GM23338 (cell line): ENCODE results near the gene CUX1. TPM values are rescaled to one million over a fixed set of nuclear protein-coding genes. Genes with fewer than 3 reads are reported as not detected.

ENCODE experiments used
- ATAC-seq: fragments of 200-7000 bp; cut with Tn5 transposase; 3 replicates; pipeline ENCODE4 v1.9.1; 2020
- DNase-seq: peaks from one replicate; pipeline ENCODE4 v3.0.0-alpha.2; 2015; ENCODE audit warnings: low spot score
- H2AFZ ChIP-seq: fragments of 200-600 bp; sonication (generic); 2 replicates; pipeline ENCODE4 v1.8.0; 2016; ENCODE audit warnings: antibody characterized with exemption, mild to moderate bottlenecking, moderate library complexity
- H3F3A ChIP-seq: fragments of 200-600 bp; sonication (generic); replicated peaks from 2 replicates; pipeline ENCODE4 v1.8.0; 2017; ENCODE audit warnings: antibody characterized with exemption, mixed run types, low read depth
- H3K27ac ChIP-seq: fragments of 200-600 bp; sonication (generic); 2 replicates; pipeline ENCODE4 v1.6.1; 2016; ENCODE audit warnings: low read depth
- H3K27me3 ChIP-seq: fragments of 200-600 bp; sonication (generic); 2 replicates; pipeline ENCODE4 v1.8.0; 2016; ENCODE audit warnings: mild to moderate bottlenecking, mixed run types, moderate library complexity; ENCODE audit not compliant: insufficient read depth
- H3K36me3 ChIP-seq: fragments of 200-600 bp; sonication (generic); 2 replicates; pipeline ENCODE4 v1.8.0; 2016; ENCODE audit warnings: mild to moderate bottlenecking; ENCODE audit not compliant: insufficient read depth
- H3K4me1 ChIP-seq: fragments of 200-600 bp; sonication (generic); 2 replicates; pipeline ENCODE4 v1.8.0; 2016; ENCODE audit warnings: mild to moderate bottlenecking, moderate library complexity; ENCODE audit not compliant: insufficient read depth
- H3K4me2 ChIP-seq: fragments of 200-600 bp; sonication (generic); 2 replicates; pipeline ENCODE4 v1.7.1; 2017; ENCODE audit warnings: mixed run types
- H3K4me3 ChIP-seq: fragments of 200-600 bp; sonication (generic); 2 replicates; pipeline ENCODE4 v1.6.1; 2016; ENCODE audit warnings: mixed run types
- H3K79me2 ChIP-seq: fragments of 200-600 bp; sonication (generic); replicated peaks from 2 replicates; pipeline ENCODE4 v1.8.0; 2017; ENCODE audit warnings: mild to moderate bottlenecking; ENCODE audit not compliant: insufficient read depth
- H3K9me2 ChIP-seq: fragments of 200-600 bp; sonication (generic); 2 replicates; pipeline ENCODE4 v1.8.0; 2017; ENCODE audit not compliant: insufficient read depth
- H4K20me1 ChIP-seq: fragments of 200-600 bp; sonication (generic); replicated peaks from 2 replicates; pipeline ENCODE4 v1.8.0; 2017; ENCODE audit warnings: mild to moderate bottlenecking; ENCODE audit not compliant: insufficient read depth
- H3K27ac Mint-ChIP-seq: 2 replicates; pipeline ENCODE4 v1.8.0; 2020; ENCODE audit warnings: inconsistent platforms, mild to moderate bottlenecking, moderate library complexity, mixed read lengths
- H3K27me3 Mint-ChIP-seq: 3 replicates; pipeline ENCODE4 v1.8.0; 2022; ENCODE audit warnings: low read depth, mild to moderate bottlenecking, moderate library complexity, mixed read lengths, inconsistent platforms; ENCODE audit not compliant: insufficient read depth, poor library complexity
- H3K36me3 Mint-ChIP-seq: 3 replicates; pipeline ENCODE4 v1.8.0; 2021; ENCODE audit warnings: low read depth, mild to moderate bottlenecking, inconsistent platforms, moderate library complexity, mixed read lengths
- H3K4me1 Mint-ChIP-seq: 3 replicates; pipeline ENCODE4 v1.8.0; 2020; ENCODE audit warnings: mild to moderate bottlenecking, inconsistent platforms, mixed read lengths
- H3K4me3 Mint-ChIP-seq: 3 replicates; pipeline ENCODE4 v1.8.0; 2021; ENCODE audit warnings: moderate library complexity, mild to moderate bottlenecking, inconsistent platforms, mixed read lengths
- H3K9me3 Mint-ChIP-seq: 3 replicates; pipeline ENCODE4 v1.8.0; 2020; ENCODE audit warnings: moderate library complexity, mild to moderate bottlenecking, inconsistent platforms, mixed read lengths
- CREB1 ChIP-seq: fragments of 250-450 bp; sonication (Bioruptor Pico); IDR thresholded peaks from 2 replicates; pipeline ENCODE4 v1.5.0; 2020; ENCODE audit warnings: low read depth, mild to moderate bottlenecking, moderate library complexity
- EZH2 ChIP-seq: fragments of 200-600 bp; sonication (generic); IDR thresholded peaks from one replicate; pipeline ENCODE4 v1.8.0; 2017; ENCODE audit warnings: antibody characterized with exemption, mild to moderate bottlenecking, low read depth; ENCODE audit not compliant: unreplicated experiment
- EZH2phosphoT487 ChIP-seq: fragments of 200-600 bp; sonication (generic); IDR thresholded peaks from one replicate; pipeline ENCODE4 v1.8.1; 2018; ENCODE audit warnings: antibody characterized with exemption; ENCODE audit not compliant: unreplicated experiment
- JUNB ChIP-seq: IDR thresholded peaks from one replicate; pipeline ENCODE4 v1.6.1; 2016; ENCODE audit warnings: antibody characterized with exemption; ENCODE audit not compliant: unreplicated experiment
- NANOG ChIP-seq: IDR thresholded peaks from 2 replicates; pipeline ENCODE4 v1.6.1; 2016; ENCODE audit warnings: antibody characterized with exemption, borderline replicate concordance
- POLR2AphosphoS5 ChIP-seq: IDR thresholded peaks from 2 replicates; pipeline ENCODE4 v1.6.1; 2016; ENCODE audit warnings: antibody characterized with exemption, low read depth
- STAT1 ChIP-seq: IDR thresholded peaks from one replicate; pipeline ENCODE4 v1.6.1; 2016; ENCODE audit warnings: antibody characterized with exemption; ENCODE audit not compliant: unreplicated experiment
- ZNF114 ChIP-seq: fragments of 250-450 bp; sonication (Bioruptor Pico); IDR thresholded peaks from 2 replicates; pipeline ENCODE4 v1.5.0; 2020; ENCODE audit warnings: mild to moderate bottlenecking, moderate library complexity
- ZNF331 ChIP-seq: fragments of 250-450 bp; sonication (Bioruptor Pico); IDR thresholded peaks from 2 replicates; pipeline ENCODE4 v1.5.0; 2020; ENCODE audit warnings: low read depth, mild to moderate bottlenecking, moderate library complexity
- polyA plus RNA-seq: library from polyadenylated mRNA; unstranded; fragments of >200 nt; fragmentation: Nextera tagmentation; extraction: Ambion mirVana; gene quantifications from 2 replicates; pipeline ENCODE4 v1.2.1, GENCODE V29; 2016
- total RNA-seq: library from RNA; depleted of rRNA; stranded (reverse); fragments of >200 nt; shearing (Covaris generic); gene quantifications from 2 replicates; pipeline ENCODE4 v1.2.3, GENCODE V29; 2014
- TF ChIP-seq, protein P1 (sequence below), 2 experiments: fragments of 200-600 bp in 1 of 2; sonication (generic) in 1 of 2; conservative IDR thresholded peaks; 2 replicates each; pipeline versions ENCODE4 v1.5.1 to v1.6.1; 2016 to 2017; ENCODE audit warnings: antibody characterized with exemption in 2 of 2, low read depth in 2 of 2, mild to moderate bottlenecking in 2 of 2, moderate library complexity in 1 of 2
- TF ChIP-seq, protein P2 (sequence below): fragments of 250-450 bp; sonication (Bioruptor Pico); IDR thresholded peaks from 2 replicates; pipeline ENCODE4 v1.5.0; 2020; ENCODE audit warnings: mild to moderate bottlenecking, moderate library complexity
- TF ChIP-seq, protein P3 (sequence below): IDR thresholded peaks from 2 replicates; pipeline ENCODE4 v1.6.1; 2016; ENCODE audit warnings: antibody characterized with exemption
- TF ChIP-seq, protein P4 (sequence below): IDR thresholded peaks from one replicate; pipeline ENCODE4 v1.6.1; 2018; ENCODE audit warnings: antibody characterized with exemption; ENCODE audit not compliant: unreplicated experiment

CUX1 gene
- total and polyA plus RNA-seq, 2 experiments from 2014 or later, result 49.9 to 64.0 TPM

GRCh38 chr7:102046373-102047117, 229.1 kb downstream of the CUX1 start:
- Histone ChIP-seq H3F3A (no peaks in the 10 kb centered on the region), H3K27ac (no peak overlapping the region), H3K27me3 (no peaks in the 10 kb centered on the region), H3K9me2 (no peaks in the 10 kb centered on the region), H3K36me3 (no peaks in the 10 kb centered on the region), H3K4me3 (no peak overlapping the region), H4K20me1 (peaks cover 17% of the 10 kb centered on the region; the same call in 1 of the 2 replicates), H3K4me2 (no peak overlapping the region), H2AFZ (no peak overlapping the region), H3K4me1 (no peaks in the 10 kb centered on the region), H3K79me2 (peaks cover 22% of the 10 kb centered on the region)
- Mint-ChIP-seq H3K27me3 (peaks cover 7% of the 10 kb centered on the region), H3K36me3 (no peaks in the 10 kb centered on the region), H3K9me3 (no peaks in the 10 kb centered on the region; the same call in 2 of the 3 replicates), H3K4me1 (peaks cover 8% of the 10 kb centered on the region), H3K27ac (no peak overlapping the region), H3K4me3 (no peak overlapping the region)
- TF ChIP-seq CREB1 (CRISPR knock-in tag), result no peak
- TF ChIP-seq NANOG, result no peak
- TF ChIP-seq EZH2, result no peak
- TF ChIP-seq EZH2phosphoT487, result no peak
- TF ChIP-seq ZNF114 (CRISPR knock-in tag), result no peak
- no peak for TF ChIP-seq STAT1
- TF ChIP-seq, protein P1, sequence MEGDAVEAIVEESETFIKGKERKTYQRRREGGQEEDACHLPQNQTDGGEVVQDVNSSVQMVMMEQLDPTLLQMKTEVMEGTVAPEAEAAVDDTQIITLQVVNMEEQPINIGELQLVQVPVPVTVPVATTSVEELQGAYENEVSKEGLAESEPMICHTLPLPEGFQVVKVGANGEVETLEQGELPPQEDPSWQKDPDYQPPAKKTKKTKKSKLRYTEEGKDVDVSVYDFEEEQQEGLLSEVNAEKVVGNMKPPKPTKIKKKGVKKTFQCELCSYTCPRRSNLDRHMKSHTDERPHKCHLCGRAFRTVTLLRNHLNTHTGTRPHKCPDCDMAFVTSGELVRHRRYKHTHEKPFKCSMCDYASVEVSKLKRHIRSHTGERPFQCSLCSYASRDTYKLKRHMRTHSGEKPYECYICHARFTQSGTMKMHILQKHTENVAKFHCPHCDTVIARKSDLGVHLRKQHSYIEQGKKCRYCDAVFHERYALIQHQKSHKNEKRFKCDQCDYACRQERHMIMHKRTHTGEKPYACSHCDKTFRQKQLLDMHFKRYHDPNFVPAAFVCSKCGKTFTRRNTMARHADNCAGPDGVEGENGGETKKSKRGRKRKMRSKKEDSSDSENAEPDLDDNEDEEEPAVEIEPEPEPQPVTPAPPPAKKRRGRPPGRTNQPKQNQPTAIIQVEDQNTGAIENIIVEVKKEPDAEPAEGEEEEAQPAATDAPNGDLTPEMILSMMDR (conservative IDR thresholded peaks at IDR 0.05; ENCODE audit: low read depth in 2 of 2), result no peak
- no peak for TF ChIP-seq POLR2AphosphoS5
- TF ChIP-seq JUNB, result no peak
- no peak for TF ChIP-seq ZNF331 (CRISPR knock-in tag)
- TF ChIP-seq, protein P2, sequence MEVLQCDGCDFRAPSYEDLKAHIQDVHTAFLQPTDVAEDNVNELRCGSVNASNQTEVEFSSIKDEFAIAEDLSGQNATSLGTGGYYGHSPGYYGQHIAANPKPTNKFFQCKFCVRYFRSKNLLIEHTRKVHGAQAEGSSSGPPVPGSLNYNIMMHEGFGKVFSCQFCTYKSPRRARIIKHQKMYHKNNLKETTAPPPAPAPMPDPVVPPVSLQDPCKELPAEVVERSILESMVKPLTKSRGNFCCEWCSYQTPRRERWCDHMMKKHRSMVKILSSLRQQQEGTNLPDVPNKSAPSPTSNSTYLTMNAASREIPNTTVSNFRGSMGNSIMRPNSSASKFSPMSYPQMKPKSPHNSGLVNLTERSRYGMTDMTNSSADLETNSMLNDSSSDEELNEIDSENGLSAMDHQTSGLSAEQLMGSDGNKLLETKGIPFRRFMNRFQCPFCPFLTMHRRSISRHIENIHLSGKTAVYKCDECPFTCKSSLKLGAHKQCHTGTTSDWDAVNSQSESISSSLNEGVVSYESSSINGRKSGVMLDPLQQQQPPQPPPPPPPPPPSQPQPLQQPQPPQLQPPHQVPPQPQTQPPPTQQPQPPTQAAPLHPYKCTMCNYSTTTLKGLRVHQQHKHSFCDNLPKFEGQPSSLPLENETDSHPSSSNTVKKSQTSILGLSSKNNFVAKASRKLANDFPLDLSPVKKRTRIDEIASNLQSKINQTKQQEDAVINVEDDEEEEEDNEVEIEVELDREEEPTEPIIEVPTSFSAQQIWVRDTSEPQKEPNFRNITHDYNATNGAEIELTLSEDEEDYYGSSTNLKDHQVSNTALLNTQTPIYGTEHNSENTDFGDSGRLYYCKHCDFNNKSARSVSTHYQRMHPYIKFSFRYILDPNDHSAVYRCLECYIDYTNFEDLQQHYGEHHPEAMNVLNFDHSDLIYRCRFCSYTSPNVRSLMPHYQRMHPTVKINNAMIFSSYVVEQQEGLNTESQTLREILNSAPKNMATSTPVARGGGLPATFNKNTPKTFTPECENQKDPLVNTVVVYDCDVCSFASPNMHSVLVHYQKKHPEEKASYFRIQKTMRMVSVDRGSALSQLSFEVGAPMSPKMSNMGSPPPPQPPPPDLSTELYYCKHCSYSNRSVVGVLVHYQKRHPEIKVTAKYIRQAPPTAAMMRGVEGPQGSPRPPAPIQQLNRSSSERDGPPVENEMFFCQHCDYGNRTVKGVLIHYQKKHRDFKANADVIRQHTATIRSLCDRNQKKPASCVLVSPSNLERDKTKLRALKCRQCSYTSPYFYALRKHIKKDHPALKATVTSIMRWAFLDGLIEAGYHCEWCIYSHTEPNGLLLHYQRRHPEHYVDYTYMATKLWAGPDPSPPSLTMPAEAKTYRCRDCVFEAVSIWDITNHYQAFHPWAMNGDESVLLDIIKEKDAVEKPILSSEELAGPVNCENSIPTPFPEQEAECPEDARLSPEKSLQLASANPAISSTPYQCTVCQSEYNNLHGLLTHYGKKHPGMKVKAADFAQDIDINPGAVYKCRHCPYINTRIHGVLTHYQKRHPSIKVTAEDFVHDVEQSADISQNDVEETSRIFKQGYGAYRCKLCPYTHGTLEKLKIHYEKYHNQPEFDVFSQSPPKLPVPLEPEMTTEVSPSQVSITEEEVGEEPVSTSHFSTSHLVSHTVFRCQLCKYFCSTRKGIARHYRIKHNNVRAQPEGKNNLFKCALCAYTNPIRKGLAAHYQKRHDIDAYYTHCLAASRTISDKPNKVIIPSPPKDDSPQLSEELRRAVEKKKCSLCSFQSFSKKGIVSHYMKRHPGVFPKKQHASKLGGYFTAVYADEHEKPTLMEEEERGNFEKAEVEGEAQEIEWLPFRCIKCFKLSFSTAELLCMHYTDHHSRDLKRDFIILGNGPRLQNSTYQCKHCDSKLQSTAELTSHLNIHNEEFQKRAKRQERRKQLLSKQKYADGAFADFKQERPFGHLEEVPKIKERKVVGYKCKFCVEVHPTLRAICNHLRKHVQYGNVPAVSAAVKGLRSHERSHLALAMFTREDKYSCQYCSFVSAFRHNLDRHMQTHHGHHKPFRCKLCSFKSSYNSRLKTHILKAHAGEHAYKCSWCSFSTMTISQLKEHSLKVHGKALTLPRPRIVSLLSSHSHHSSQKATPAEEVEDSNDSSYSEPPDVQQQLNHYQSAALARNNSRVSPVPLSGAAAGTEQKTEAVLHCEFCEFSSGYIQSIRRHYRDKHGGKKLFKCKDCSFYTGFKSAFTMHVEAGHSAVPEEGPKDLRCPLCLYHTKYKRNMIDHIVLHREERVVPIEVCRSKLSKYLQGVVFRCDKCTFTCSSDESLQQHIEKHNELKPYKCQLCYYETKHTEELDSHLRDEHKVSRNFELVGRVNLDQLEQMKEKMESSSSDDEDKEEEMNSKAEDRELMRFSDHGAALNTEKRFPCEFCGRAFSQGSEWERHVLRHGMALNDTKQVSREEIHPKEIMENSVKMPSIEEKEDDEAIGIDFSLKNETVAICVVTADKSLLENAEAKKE (CRISPR knock-in tag), result no peak
- TF ChIP-seq, protein P3, sequence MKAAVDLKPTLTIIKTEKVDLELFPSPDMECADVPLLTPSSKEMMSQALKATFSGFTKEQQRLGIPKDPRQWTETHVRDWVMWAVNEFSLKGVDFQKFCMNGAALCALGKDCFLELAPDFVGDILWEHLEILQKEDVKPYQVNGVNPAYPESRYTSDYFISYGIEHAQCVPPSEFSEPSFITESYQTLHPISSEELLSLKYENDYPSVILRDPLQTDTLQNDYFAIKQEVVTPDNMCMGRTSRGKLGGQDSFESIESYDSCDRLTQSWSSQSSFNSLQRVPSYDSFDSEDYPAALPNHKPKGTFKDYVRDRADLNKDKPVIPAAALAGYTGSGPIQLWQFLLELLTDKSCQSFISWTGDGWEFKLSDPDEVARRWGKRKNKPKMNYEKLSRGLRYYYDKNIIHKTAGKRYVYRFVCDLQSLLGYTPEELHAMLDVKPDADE, result no peak
- TF ChIP-seq, protein P4, sequence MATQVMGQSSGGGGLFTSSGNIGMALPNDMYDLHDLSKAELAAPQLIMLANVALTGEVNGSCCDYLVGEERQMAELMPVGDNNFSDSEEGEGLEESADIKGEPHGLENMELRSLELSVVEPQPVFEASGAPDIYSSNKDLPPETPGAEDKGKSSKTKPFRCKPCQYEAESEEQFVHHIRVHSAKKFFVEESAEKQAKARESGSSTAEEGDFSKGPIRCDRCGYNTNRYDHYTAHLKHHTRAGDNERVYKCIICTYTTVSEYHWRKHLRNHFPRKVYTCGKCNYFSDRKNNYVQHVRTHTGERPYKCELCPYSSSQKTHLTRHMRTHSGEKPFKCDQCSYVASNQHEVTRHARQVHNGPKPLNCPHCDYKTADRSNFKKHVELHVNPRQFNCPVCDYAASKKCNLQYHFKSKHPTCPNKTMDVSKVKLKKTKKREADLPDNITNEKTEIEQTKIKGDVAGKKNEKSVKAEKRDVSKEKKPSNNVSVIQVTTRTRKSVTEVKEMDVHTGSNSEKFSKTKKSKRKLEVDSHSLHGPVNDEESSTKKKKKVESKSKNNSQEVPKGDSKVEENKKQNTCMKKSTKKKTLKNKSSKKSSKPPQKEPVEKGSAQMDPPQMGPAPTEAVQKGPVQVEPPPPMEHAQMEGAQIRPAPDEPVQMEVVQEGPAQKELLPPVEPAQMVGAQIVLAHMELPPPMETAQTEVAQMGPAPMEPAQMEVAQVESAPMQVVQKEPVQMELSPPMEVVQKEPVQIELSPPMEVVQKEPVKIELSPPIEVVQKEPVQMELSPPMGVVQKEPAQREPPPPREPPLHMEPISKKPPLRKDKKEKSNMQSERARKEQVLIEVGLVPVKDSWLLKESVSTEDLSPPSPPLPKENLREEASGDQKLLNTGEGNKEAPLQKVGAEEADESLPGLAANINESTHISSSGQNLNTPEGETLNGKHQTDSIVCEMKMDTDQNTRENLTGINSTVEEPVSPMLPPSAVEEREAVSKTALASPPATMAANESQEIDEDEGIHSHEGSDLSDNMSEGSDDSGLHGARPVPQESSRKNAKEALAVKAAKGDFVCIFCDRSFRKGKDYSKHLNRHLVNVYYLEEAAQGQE, result no peak
- DNase-seq, result no peak
- no peak for ATAC-seq
